H7 (cell line): ENCODE data around the gene CLASRP. TPM values are rescaled to one million over a fixed set of nuclear protein-coding genes. Genes with fewer than 3 reads are reported as not detected.

ENCODE experiments used
- DNase-seq: peaks from one replicate; pipeline ENCODE4 v3.0.0; 2012
- H3K27me3 ChIP-seq: 2 replicates; pipeline ENCODE4 v1.6.0; 2011; ENCODE audit warnings: mild to moderate bottlenecking, low read length; ENCODE audit not compliant: control insufficient read depth, insufficient read depth
- H3K36me3 ChIP-seq: replicated peaks from 2 replicates; pipeline ENCODE4 v1.5.1; 2011; ENCODE audit warnings: low read length; ENCODE audit not compliant: control insufficient read depth, insufficient read depth
- H3K4me3 ChIP-seq: 2 replicates; pipeline ENCODE4 v1.5.1; 2011; ENCODE audit warnings: low read depth, mild to moderate bottlenecking, control low read depth, low read length, moderate library complexity; ENCODE audit not compliant: insufficient read depth
- total RNA-seq: library from RNA; depleted of rRNA; stranded (reverse); fragments of >200 nt; shearing (Covaris generic); gene quantifications from 2 replicates; pipeline ENCODE4 v1.2.3, GENCODE V29; 2014

CLASRP gene
- total RNA-seq, 1 experiment from 2014 or later, result 31.4 TPM

DNA sequence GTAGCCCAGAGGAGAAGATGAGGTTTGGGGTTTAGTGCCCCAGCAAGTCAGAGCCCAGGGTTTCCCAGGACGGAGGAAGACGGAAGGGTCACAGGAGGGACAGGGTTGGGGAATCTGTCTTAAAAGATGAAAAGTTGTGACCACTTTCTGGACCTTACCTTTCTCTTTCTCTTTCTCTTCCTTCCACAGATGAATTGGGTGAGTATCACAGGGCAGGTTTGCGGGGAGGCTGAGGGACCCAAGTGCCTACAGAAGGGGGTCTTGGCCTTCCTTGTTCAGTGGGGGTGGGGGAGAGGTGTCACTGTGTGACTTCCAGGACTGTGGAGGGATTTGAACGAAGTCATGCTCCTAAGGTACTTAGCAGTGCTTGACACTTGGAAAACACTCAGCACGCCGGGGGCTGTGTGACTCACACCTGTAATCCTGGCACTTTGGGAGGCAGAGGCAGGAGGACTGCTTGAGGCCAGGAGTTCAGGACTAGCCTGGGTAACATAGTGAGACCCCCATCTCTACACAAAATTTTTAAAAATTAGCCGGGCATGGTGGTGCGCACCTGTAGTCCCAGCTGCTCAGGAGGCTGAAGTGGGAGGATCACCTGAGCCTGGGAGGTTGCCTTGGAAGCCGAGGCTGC, 29.1 kb upstream of the CLASRP start:
- H3K36me3 ChIP-seq, result no peaks in the 10 kb centered on the region
- no peak overlapping the region for H3K4me3 ChIP-seq
- H3K27me3 ChIP-seq, result no peaks in the 10 kb centered on the region
- no peak for DNase-seq

DNA sequence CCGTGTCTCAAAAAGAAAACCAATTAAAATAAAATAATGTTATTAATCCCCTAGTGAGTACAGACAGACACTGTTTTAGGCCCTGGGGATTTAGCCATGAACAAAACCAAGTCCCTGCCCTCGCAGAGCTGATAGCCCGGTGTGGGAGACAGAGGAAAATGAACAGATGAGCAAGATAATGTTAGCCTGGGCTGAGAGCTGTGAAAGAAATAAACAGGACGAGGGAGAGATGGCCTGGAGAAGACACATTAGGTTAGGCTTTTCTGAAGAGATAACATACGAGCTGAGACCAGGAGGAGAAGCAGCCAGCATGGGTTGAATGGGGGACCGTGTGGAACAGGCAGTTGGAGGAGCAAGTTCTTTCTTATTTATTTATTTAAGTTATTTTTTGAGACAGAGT, 28.5 kb upstream of the CLASRP start:
- Histone ChIP-seq H3K27me3 (no peaks in the 10 kb centered on the region), H3K4me3 (no peak overlapping the region), H3K36me3 (no peaks in the 10 kb centered on the region)
- no peak for DNase-seq

DNA sequence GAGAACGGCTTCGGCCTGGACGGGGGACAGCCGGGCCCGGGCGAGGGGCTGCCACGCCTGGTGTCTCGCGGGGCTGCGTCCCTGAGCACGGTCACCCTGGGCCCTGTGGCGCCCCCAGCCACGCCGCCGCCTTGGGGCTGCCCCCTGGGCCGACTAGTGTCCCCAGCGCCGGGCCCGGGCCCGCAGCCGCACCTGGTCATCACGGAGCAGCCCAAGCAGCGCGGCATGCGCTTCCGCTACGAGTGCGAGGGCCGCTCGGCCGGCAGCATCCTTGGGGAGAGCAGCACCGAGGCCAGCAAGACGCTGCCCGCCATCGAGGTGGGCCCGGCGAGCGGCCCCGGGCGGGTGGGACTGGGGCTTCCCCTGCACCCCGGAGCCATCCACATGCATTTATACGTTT, 26.9 kb upstream of the CLASRP start:
- DNase-seq, result peak; percentile 61
- Histone ChIP-seq H3K4me3 (no peak overlapping the region), H3K36me3 (no peaks in the 10 kb centered on the region), H3K27me3 (no peaks in the 10 kb centered on the region)

DNA sequence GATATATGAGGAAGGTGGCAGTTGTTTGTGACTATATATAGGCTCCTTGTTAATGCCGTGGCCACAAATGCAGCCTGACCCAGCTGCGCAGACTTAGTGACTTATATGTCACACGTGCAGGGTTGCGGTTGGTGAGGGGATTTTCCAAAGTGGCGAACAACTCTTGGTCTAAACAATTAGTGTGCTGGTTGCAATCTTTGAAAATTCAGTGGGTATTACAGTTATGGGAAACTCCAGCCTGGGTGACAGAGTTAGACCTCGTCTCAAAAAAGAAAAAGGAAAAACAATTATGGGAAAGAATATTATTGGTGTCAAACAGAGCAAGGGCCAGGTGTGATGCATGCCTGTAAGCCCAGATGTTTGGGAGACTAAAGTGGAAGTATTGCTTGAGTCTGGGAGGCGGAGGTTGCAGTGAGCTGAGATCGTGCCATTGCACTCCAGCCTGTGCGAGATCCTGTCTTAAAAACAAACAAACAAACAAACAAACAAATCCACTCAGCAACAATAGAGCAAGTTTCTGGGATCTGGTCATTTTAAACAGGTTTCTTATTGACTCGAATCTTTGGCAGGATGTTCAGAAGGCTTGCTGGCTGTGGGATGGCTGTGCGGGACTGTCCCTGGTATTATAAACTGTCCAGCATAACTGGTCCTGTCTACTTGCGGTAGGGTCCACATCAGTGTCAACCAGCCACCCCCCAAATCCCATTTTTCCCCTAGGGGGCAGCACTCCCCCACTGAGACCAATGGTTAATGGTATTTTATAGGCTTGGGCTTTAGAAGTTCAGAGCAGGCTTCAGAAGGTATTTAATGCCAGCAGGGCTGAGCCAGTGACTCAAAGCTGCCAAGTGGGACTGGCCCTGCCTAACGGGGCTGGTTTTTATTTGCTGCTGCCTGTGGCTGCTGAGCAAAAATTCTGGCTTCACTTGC, 22.2 kb upstream of the CLASRP start:
- DNase-seq, result peak; percentile 90
- no peaks in the 10 kb centered on the region; the same call in 1 of the 2 replicates for H3K36me3 ChIP-seq
- no peaks in the 10 kb centered on the region for H3K27me3 ChIP-seq
- H3K4me3 ChIP-seq, result no peak overlapping the region

DNA sequence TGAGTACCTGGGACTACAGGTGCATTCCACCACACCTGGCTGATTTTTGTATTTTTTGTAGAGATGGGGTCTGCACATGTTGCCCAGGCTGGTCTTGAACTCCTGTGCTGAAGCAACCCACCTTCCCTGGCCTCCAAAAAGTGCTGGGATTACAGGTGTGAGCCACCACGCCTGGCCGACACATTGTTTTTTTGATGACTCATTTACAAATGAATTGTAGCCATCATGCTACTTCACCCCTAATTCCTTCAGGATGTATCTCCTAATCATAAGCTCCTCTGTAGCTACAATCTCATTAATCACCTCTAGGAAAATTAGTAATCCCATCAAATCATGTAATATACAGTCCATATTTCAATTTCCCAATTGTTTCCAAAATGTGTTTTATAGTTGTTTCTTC, 19.7 kb upstream of the CLASRP start:
- no peaks in the 10 kb centered on the region; the same call in 1 of the 2 replicates for H3K36me3 ChIP-seq
- DNase-seq, result no peak
- no peaks in the 10 kb centered on the region for H3K27me3 ChIP-seq
- no peak overlapping the region for H3K4me3 ChIP-seq

DNA sequence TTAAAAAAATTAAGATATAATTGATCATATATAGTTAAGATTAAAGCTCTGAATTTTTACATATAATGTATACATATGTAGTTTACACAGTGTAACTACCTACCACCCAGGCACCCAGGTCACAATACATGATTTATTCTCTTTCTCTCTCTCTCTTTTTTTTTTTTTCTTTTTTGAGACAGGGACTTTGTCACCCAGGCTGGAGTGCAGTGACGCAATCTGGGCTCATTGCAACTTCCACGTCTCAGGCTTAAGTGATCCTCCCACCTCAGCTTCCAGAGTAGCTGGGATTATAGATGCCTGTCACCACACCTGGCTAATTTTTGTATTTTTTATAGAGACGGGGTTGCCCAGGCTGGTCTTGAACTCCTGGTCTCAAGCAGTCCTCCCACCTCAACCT, 18.8 kb upstream of the CLASRP start:
- H3K36me3 ChIP-seq, result no peaks in the 10 kb centered on the region; the same call in 1 of the 2 replicates
- DNase-seq, result no peak
- H3K4me3 ChIP-seq, result no peak overlapping the region
- no peaks in the 10 kb centered on the region for H3K27me3 ChIP-seq

DNA sequence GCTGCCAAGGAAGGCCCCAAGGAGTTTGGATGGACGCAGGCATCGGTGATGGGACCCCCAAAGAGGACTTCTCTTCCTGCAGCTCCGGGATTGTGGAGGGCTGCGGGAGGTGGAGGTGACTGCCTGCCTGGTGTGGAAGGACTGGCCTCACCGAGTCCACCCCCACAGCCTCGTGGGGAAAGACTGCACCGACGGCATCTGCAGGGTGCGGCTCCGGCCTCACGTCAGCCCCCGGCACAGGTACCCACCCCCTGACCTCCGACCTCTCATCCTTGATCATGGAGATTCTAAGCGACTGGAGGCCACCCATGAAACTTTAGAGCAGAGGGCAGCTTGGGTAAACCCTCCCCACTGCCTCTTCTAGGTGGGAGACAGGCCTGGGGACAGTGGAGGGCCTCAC, 16.9 kb upstream of the CLASRP start:
- peak; percentile 48 for DNase-seq
- H3K27me3 ChIP-seq, result no peaks in the 10 kb centered on the region
- no peaks in the 10 kb centered on the region; the same call in 1 of the 2 replicates for H3K36me3 ChIP-seq
- H3K4me3 ChIP-seq, result no peak overlapping the region

DNA sequence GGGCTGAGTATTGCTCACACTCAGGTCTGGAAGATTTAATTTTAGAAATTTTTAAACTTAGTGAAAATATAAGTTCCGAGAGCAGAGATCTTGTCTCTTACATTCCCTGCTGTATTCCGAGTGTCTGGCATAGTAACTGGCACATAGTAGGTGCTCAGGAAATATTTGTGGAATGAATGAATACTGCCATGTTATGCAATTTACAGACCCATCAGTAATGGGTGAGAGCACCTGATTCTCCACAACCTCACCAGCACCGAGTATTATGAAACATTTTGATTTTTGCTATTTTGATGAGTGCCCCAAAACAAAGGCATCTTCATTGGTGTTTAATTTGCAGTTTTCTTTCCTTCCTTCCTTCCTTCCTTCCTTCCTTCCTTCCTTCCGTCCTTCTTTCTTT, 15.8 kb upstream of the CLASRP start:
- no peak for DNase-seq
- no peak overlapping the region for H3K4me3 ChIP-seq
- no peaks in the 10 kb centered on the region for H3K27me3 ChIP-seq
- no peaks in the 10 kb centered on the region; the same call in 1 of the 2 replicates for H3K36me3 ChIP-seq

DNA sequence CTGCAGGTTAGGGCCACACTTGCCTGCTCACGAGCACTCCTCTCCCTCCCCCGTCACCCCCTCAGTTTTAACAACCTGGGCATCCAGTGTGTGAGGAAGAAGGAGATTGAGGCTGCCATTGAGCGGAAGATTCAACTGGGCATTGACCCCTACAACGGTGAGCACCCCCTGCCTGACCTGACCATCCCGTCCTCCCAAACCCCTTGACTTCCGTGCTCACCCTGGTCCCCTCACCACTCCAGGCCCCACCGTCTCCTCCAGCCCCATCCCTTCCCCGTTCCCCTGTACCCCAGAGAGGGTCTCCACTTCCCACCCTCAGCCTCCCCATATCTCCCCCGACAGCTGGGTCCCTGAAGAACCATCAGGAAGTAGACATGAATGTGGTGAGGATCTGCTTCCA, 13.6 kb upstream of the CLASRP start:
- Histone ChIP-seq H3K36me3 (peaks cover 3% of the 10 kb centered on the region), H3K4me3 (no peak overlapping the region), H3K27me3 (no peaks in the 10 kb centered on the region)
- DNase-seq, result no peak

DNA sequence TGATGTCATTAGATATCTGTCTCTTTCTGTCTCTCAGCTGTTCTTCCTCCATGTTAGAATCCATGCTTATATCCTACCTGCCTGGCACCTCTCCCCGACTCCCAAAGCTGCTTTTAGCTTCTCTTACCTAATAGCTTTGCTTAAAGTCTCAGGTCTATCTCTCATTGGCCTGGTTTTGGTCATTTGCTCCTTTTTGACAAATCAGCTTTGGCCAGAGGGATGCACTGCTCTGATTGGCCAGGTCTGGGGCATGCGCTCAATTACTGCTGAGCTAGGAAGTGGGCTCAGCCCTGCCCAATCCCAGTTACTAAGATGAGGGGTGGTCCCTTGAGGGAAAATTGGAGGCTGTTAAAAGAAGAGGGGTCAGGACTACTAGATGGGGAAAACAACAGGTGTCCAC, 11.5 kb upstream of the CLASRP start:
- no peaks in the 10 kb centered on the region for H3K27me3 ChIP-seq
- DNase-seq, result peak; percentile 51
- H3K36me3 ChIP-seq, result peaks cover 3% of the 10 kb centered on the region
- H3K4me3 ChIP-seq, result no peak overlapping the region

DNA sequence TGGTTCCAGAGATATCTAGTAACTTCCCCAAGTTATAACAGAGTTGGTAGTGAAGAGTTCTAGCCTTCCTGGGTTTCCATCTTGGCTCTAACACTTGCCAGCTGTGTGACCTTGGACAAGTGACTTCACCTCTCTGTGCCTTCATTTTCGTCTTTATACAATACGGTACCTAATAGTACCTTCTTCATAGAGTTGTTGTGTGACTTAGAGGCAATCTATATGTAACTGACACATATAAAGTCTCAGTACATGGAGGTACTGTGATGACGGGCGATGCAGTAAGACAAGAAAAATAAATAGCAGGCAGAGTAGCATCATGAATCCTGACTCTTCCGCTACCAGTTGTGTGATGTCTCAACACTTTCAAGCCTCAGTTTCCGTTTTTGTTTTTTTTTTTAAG, 8.0 kb upstream of the CLASRP start:
- DNase-seq, result no peak
- H3K27me3 ChIP-seq, result no peaks in the 10 kb centered on the region
- H3K4me3 ChIP-seq, result no peak overlapping the region
- peaks cover 4% of the 10 kb centered on the region for H3K36me3 ChIP-seq

DNA sequence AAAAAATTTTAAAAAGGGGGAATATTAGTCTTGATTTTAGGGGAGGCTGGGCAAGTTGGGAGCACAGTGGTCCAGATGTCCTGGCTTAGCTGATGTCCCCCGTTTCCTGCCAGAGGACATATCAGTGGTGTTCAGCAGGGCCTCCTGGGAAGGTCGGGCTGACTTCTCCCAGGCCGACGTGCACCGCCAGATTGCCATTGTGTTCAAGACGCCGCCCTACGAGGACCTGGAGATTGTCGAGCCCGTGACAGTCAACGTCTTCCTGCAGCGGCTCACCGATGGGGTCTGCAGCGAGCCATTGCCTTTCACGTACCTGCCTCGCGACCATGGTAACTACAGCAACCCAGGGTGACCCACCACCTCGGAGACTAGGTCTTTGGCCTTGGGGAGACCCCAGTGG, 6.4 kb upstream of the CLASRP start:
- no peak for DNase-seq
- Histone ChIP-seq H3K27me3 (no peaks in the 10 kb centered on the region), H3K4me3 (no peak overlapping the region), H3K36me3 (peaks cover 4% of the 10 kb centered on the region)

DNA sequence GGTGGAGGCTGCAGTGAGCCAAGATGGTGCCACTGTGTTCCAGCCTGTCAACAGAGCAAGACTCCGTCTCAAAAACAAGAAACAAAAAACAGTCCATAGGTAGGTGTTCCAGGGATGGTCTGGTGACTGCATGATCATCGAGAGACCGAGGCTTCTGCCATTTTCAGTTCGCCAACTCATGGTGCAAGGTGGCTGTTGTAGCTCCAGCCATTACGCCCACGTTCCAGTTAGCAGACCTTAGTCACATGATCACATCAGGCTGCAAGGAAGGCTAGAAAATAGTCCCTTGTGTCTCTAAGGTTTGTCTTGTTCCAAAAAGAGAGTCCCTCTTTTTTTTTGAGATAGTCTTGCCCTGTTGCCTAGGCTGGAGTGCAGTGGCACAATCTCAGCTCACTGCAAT, 3.1 kb upstream of the CLASRP start:
- Histone ChIP-seq H3K36me3 (peaks cover 9% of the 10 kb centered on the region), H3K4me3 (no peak overlapping the region), H3K27me3 (no peaks in the 10 kb centered on the region)
- DNase-seq, result no peak

DNA sequence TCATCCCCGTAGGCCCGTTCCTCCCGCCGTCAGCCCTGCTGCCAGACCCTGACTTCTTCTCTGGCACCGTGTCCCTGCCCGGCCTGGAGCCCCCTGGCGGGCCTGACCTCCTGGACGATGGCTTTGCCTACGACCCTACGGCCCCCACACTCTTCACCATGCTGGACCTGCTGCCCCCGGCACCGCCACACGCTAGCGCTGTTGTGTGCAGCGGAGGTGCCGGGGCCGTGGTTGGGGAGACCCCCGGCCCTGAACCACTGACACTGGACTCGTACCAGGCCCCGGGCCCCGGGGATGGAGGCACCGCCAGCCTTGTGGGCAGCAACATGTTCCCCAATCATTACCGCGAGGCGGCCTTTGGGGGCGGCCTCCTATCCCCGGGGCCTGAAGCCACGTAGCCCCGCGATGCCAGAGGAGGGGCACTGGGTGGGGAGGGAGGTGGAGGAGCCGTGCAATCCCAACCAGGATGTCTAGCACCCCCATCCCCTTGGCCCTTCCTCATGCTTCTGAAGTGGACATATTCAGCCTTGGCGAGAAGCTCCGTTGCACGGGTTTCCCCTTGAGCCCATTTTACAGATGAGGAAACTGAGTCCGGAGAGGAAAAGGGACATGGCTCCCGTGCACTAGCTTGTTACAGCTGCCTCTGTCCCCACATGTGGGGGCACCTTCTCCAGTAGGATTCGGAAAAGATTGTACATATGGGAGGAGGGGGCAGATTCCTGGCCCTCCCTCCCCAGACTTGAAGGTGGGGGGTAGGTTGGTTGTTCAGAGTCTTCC, 1.3 kb upstream of the CLASRP start:
- no peak overlapping the region for H3K4me3 ChIP-seq
- no peaks in the 10 kb centered on the region for H3K27me3 ChIP-seq
- peak; percentile 54 for DNase-seq
- H3K36me3 ChIP-seq, result peaks cover 20% of the 10 kb centered on the region
